Activated CD4-positive, alpha-beta T cell treated with anti-CD3 and anti-CD28 coated beads, Interleukin-2, amount 50 U/mL, for 48 hours (primary cell): Measurements from ENCODE around the gene YTHDF1.
"Not testable (repeated sequence)": the region's sequence is repeated elsewhere in the genome, so short reads cannot be mapped to it uniquely, and the experiment has no call there.

Source experiments
- DNase-seq, 2 experiments: peaks; one replicate each; pipeline ENCODE4 v3.0.0-alpha.2; 2020

Gene YTHDF1

GRCh38 chr20:63225082-63225454 is 9.1 kb upstream of the YTHDF1 start:
- DNase-seq: no peak

DNA sequence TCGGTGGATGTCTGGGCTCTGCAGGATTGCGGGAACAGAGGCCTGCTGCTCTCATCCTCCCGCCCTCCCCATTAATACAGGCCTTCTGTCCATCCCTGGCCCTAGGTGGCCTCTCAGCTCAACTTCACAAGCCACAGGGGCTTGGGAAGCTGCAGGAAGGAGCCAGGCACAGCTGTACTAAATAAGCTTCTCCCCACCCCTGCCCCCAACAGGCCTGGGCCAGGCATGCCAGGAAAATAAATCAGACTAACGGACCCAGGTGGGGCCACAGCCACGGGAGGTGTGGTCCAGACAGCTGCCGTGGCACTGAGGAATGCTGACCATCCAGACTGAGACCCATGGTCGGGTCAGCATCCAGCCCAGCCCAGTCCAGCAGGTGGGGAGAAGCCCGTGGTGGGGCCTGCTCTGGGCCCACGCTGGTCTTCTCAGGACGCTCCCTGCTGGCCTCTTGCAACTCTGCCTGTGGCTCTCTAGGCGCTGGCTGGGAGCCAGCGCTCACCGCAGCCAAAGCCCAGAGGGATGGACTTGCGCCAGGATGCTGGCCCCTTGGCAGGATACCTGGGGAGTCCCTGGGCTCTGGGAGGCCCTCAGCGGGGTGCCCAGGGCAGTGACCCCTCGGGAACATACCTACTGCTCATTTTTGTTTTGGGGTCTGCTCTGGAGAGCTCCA is 8.6 kb upstream of the YTHDF1 start:
- DNase-seq: no peak

DNA sequence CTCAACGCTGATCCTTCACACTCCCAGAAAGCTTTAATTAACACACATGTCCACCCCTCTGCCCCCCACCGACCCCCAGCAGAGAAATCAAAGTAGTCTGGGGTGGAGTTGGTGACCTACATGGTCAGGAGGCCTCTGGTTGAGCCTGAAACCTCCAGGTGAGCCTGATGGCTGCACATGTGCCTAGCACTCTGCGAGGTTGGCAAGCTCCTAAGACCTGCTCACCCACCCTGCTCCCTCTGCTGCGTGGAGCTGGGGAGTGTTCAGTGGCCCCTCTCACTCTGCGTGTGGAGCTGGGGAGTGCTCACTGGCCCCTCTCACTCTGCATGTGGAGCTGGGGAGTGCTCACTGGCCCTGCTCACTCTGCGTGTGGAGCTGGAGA is 7.9 kb upstream of the YTHDF1 start:
- no peak for DNase-seq

DNA sequence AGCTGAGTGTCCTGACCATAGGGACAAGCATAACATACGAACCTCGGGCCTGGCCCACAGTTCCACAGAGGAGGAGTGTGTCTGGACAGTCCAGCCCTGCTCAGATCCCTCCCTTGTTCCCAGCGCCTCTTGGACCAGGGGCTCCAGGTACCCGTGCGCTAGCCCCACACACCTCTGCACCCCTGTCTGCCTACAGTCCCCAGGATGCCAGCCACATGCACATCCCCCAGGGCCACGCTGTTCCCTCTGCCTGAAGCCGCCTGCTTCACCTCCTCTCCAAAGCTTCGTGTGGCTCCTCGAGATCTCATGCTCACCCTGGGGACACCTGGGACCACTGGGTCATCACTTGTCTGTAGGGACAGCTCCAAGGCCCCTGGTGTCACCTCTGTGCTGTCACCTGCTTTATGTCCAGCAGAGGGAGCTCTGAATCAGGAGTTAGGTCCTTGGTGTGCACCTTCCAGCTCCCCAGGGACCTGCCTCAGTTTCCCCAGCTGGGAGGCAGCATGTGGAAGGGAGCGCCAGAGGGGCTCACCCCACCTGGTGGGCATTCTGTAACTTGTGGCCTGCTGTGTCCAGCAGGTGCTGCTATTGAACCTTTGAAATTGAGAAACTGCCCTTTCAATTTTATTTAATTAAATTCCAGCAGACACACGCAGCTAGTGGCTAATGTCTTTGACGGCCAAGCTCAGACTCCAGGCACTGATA is 7.3 kb upstream of the YTHDF1 start:
- peak; percentile 55 to 63 for DNase-seq

GRCh38 chr20:63222541-63222940 is 6.6 kb upstream of the YTHDF1 start:
- no peak for DNase-seq

DNA sequence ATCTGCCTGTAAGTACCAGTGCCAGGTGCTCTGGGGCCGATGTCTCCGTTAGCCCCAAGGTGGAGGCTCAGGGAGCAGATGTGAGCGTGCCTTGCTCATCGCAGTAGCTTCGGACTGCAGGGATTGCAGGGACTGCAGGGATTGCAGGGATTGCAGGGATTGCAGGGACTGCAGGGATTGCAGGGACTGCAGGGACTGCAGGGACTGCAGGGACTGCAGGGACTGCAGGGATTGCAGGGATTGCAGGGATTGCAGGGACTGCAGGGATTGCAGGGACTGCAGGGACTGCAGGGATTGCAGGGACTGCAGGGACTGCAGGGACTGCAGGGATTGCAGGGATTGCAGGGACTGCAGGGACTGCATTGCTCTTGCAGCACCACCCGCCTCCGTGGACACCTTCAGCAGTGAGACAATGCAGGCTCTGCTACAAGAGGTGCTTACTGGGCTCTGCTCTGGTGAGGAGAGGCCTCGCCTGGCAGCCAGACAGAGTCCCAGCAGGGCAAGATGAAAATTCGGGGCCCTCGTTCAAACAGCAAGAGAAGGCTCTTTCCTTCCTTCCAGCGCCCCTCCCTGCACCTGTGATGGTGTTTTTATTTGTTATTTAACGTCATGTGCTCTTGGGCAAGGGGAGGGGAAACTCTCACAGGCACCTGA is 5.6 kb upstream of the YTHDF1 start:
- not testable (repeated sequence) for DNase-seq

- no peak for DNase-seq
These were observed 4.9 kb upstream of the YTHDF1 start for GRCh38 chr20:63220696-63221399.

DNA sequence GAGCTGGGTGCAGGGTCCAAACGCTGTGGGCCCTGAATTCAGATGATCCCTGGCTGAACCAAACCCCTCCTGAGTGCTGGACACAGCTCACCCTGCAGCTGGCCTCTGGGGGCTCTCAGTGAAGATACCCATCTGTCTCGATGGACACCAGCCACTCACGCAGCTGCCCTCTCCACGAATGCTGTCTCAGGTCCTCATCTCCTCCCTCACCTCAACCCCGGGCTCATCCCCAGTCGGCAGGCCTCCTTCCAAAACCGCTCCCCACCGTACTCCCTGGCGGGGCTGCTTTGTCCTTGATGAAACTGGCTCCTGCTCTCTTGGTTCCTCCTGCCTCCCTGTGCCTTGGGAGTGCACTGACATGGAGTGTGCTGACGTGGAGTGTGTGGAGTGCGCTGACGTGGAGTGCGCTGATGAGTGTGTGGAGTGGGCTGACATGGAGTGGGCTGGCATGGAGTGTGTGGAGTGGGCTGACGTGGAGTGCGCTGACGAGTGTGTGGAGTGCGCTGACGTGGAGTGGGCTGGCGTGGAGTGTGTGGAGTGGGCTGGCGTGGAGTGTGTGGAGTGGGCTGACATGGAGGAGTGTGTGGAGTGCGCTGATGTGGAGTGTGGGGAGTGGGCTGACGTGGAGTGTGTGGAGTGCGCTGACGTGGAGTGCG is 4.1 kb upstream of the YTHDF1 start:
- DNase-seq: no peak

DNA sequence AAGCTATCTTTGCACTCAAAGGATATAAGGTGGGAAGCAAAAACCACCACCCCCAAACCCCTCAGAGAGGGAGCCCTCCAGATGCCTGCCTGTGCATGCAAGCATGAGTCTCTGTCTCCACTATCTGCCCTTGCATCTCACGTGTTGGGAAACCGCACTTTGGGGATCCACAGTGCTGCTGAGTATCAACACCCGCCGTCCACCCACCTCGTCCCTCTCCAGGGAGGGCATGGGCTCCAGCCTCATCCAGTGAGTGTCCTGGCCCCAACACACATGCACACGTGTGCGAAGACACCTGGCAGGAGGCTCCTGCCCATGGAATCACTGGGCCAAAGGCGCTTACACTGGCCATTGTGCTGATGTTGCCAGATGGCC is 3.5 kb upstream of the YTHDF1 start:
- DNase-seq: no peak

DNA sequence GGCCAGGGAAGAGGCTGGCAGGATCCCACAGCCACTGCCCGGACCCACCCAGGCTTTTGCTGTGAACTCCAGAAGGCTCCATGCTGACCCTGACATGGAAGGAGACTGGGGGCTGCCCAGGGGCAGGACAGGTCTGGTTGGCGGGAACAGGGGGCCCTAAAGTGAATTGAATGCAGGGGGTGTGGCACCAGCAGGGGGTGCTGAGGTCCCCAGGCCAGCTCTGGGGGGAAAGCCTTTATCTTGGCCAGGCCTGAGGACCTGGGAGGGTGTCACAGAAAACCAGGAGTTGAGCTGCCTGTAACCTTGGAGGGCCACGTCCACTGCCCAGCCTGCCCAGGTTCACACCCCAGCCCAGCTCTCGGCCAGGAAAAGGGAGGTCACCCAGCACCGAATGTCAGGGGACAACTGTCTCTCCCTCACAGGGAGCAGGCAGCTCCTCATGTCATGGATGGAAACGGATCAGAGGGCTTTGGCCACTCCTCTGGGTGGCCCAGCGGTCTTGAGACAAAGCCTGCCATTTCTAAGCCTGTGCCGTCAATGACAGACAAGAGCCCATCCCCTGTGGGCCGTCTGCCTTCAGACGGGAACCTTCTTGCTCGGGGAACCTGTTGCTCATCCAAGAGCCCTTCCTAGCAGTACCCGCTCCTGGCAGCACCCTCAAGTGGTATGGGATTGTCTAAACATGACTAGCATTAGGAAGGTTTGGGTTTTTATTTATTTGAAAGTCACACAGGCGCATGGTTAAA is 2.9 kb upstream of the YTHDF1 start:
- DNase-seq: no peak

- no peak for DNase-seq
These were observed 1.8 kb upstream of the YTHDF1 start for GRCh38 chr20:63217706-63218105.

- no peak for DNase-seq
These were observed 1.0 kb upstream of the YTHDF1 start for GRCh38 chr20:63216849-63217471.

DNA sequence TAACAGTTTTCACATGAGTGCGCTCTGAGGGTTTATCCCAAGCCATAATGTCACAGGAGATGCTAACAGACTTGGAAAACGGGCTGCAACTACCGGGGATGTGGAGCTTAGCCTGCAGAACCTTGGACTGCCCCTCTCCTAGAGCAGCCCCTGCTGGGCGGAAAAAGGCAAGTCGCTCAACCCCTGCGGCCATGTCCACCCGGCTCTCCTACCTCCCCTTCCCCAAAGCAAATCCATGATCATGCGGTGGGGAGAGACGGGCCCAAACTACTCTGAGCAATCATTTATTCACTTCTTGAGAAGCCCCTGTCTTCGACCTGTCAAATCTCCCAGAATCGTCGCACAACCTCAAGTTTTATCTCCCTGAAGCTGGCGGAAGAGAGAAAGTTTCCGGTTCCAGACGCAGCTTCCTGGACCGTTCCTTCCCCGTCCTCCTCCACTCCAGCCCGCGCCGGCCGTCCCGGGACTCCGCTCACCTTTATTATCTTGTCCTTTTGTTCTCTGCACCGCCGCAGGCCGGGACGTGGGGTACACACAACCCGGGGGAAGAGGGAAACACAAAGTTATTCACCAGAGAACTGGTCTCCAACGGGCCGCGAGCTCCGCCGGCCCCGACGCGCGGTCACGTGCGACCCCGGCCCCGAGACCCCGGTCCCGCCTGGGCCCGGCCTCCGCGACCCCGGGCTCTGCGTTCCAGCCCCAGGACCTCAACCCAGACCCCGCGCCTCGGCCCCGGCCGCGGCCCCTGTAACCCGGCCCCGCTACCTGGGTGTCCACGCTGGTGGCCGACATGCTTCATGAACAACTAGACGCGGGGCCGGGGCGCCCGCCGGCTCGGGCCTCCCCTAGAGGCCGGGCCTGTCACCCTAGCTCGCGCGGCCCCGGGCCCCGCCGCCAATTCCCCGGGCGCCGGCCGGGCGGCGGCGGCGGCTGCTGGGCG is 560 bp downstream of the YTHDF1 start:
- DNase-seq: peak in 1 of 2 experiments; percentile 31

GRCh38 chr20:63214514-63214913 is 1.4 kb downstream of the YTHDF1 start:
- no peak for DNase-seq

DNA sequence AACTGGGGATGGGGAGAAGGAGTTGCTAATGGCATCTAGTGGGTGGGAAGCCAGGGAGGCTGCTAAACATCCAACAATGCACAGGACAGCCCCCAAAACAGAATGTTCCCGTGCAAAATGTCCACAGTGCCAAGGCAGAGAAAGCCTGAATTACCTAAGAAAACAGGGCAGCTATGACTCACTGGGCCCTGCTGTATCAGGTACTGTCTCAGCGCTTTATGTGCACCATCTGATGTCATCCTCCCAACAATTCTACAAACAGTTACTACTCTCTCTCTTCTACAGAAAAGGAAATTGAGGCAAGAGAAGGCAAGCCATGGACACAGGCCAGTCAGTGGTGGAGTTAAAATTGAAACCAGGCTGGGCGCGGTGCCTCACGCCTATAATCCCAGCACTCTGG is 3.1 kb downstream of the YTHDF1 start:
- no peak for DNase-seq

- DNase-seq: no peak
These were observed 3.6 kb downstream of the YTHDF1 start for GRCh38 chr20:63212393-63212730.

GRCh38 chr20:63210011-63210605 is 5.8 kb downstream of the YTHDF1 start:
- DNase-seq: no peak

DNA sequence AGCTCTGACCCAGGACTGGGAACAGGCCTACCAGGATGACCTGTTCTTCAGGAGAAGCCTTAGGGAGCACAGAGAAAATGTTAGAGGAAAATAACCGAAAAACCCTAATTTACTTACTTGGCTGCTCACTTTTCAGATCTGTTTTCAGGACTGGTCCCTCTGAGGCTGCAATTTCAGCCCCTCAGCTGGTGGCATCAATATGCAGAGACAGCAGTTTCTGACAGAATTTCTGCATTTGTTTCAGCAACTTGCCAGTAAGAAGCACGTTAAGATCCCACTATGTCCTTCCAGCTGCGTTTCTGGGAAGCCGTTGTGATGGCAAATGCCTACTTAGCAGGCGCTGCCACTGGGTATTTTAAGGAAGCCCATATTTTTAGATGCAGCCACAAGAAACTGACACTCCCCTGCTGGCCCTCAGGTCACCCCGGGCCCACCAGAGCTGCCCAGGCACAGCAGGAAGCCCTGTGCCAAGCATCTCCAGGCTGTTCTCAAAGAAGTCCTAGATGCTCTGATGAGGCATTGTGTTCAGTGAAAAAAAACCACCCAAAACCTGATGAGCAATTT is 7.5 kb downstream of the YTHDF1 start:
- DNase-seq: no peak

GRCh38 chr20:63206878-63207277 is 9.1 kb downstream of the YTHDF1 start:
- DNase-seq: no peak

DNA sequence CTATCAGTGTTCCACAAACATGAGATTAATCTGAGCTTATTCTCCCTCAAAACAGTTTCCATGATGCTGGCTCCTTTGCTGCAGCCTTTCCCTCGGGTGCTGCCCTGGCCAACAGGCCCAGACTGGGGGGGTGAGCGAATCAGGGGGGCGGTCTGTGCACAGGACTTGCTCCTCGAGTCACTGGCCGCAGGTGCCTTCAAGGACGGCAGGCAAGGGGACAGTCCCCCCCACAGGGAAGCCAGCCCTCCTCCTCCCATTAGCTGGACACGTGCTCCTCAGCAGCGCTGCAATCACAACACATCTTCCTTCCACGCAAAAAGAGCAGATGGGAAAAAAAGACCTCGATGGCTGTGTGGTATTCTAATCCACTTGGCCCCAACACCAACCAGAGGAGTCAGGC is 10.0 kb downstream of the YTHDF1 start:
- no peak for DNase-seq
